OCI-LY1 (cell line): Measurements from ENCODE around the gene RCAN1.

Source experiments
- EZH2 ChIP-seq: fragments of 200-600 bp; sonication (generic), shearing (Covaris generic); IDR thresholded peaks from 2 replicates; pipeline ENCODE4 v1.8.0; 2017; ENCODE audit warnings: borderline replicate concordance, mixed run types, mild to moderate bottlenecking, antibody characterized with exemption, low read length, moderate library complexity, mixed read lengths
- TF ChIP-seq, protein P1 (sequence below): fragments of 200-600 bp; sonication (generic), shearing (Covaris generic); IDR thresholded peaks from 2 replicates; pipeline ENCODE4 v1.5.1; 2017; ENCODE audit warnings: mild to moderate bottlenecking, antibody characterized with exemption, low read length, moderate library complexity, mixed read lengths

DNA sequence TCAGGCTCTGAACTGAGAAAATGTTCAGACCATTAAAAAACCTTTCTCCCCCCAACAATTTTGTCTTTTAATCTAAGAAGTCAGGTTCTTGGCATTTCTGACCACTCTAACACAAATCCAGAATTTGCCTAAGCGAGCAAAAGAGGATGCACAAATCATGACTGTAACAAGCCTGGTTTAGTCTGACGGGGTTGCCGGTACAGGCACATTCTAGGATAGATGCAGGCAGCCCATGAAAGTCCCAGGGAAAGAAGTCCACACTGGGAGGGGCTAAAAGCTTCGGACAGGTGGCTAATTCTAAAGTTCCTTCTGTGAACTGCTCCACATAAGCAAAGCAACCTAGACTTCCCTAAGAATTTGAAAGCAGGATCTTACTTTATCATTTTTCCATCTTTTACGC lies 54.9 kb downstream of the RCAN1 start:
- TF ChIP-seq EZH2: no peak
- TF ChIP-seq, protein P1, sequence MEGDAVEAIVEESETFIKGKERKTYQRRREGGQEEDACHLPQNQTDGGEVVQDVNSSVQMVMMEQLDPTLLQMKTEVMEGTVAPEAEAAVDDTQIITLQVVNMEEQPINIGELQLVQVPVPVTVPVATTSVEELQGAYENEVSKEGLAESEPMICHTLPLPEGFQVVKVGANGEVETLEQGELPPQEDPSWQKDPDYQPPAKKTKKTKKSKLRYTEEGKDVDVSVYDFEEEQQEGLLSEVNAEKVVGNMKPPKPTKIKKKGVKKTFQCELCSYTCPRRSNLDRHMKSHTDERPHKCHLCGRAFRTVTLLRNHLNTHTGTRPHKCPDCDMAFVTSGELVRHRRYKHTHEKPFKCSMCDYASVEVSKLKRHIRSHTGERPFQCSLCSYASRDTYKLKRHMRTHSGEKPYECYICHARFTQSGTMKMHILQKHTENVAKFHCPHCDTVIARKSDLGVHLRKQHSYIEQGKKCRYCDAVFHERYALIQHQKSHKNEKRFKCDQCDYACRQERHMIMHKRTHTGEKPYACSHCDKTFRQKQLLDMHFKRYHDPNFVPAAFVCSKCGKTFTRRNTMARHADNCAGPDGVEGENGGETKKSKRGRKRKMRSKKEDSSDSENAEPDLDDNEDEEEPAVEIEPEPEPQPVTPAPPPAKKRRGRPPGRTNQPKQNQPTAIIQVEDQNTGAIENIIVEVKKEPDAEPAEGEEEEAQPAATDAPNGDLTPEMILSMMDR: no peak
